ENCODE data around the gene KIR3DL1.
"Not testable (repeated sequence)": the region's sequence is repeated elsewhere in the genome, so short reads cannot be mapped to it uniquely, and the experiment has no call there.

The KIR3DL1 gene

DNA sequence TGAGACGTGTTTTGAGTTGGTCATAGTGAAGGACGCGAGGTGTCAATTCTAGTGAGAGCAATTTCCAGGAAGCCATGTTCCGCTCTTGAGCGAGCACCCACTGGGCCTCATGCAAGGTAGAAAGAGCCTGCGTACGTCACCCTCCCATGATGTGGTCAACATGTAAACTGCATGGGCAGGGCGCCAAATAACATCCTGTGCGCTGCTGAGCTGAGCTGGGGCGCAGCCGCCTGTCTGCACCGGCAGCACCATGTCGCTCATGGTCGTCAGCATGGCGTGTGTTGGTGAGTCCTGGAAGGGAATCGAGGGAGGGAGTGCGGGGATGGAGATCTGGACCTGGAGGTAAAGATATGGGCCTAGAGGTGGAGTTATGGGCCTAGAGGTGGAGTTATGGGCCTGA lies at the start of gene KIR3DL1:
Gene KIR3DL1 (plus strand): TSS at position 218 of the 400 bp plus-strand sequence.
- not testable (repeated sequence) for DNase-seq (ENCODE audit: low spot score)
- in situ Hi-C loops (cut with MboI; ENCODE audit: low pct_unique_long_range_greater_than_20kb, low sequenced_read_pairs, unreplicated experiment) = loop anchor here (5.0 kb wide), 1 partner anchor 36 kb away; the partner anchor contains the start of gene KIR3DL2

- DNase-seq (ENCODE audit: low spot score); in situ Hi-C loops (cut with MboI; ENCODE audit: low pct_unique_long_range_greater_than_20kb, low sequenced_read_pairs, unreplicated experiment): not testable (repeated sequence)
Measured at GRCh38 chr19:54769646-54770045, 46.6 kb upstream of the KIR3DL1 start, which contains the start of gene KIR2DL1. Gene KIR2DL1, plus strand, starts transcription at chr19:54769793. Its CDS starts 58 bp downstream, at chr19:54769851.

DNA sequence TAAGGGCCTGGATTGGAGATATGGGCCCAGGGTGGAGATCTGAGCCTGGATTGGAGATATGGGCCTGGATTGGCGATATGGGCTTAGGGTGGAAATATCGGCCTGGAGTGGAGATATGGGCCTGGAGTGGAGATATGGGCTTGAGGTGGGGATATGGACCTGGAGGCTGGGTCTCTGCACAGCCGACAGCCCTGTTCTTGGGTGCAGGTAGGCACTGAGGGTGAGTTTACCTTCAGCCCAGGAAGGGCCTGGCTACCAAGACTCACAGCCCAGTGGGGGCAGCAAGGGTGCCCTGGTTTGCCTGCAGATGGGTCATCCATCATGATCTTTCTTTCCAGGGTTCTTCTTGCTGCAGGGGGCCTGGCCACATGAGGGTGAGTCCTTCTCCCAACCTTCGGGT lies 45.8 kb upstream of the KIR3DL1 start:
- DNase-seq (ENCODE audit: low spot score); in situ Hi-C loops (cut with MboI; ENCODE audit: low pct_unique_long_range_greater_than_20kb, low sequenced_read_pairs, unreplicated experiment): not testable (repeated sequence)

DNA sequence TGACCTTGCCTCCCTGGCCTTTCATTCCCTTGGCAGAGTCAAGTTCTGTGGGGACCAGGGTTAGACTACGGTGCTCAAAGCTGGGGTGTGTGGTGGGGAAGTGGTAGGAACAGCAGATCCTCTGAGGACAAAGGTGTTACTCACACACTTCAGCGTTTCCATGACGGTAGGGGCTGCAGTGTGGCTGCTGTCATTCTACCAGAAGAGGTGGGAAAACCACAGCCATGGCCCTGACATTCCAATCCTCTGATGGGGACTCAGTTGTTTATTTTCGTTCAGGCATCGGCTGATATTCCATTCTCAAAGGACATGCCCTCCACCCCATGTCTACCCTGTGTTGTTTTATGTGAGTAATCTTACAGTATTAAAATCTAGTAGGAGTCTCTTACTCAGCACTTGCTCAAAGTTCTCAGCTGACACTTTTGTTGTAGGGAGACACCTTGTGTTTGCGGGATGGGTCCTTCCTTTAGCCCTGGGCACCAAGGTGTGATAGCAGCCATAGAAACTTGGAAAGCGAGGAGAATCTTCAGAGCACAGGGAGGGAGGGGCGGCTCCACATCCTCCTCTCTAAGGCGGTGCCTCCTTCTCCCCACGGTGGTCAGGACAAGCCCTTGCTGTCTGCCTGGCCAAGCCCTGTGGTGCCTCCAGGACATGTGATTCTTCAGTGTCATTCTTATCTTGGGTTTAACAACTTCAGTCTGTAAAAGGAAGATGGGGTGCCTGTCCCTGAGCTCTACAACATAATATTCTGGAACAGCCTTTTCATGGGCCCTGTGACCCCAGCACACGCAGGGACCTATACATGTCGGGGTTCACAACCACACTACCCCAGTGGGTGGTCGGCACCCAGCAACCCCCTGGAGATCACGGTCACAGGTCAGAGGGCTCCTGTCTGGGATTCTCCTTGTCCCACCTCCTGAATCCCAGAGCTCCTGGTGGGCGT lies 45.0 kb upstream of the KIR3DL1 start:
- DNase-seq (ENCODE audit: low spot score); in situ Hi-C loops (cut with MboI; ENCODE audit: low pct_unique_long_range_greater_than_20kb, low sequenced_read_pairs, unreplicated experiment): not testable (repeated sequence)

DNA sequence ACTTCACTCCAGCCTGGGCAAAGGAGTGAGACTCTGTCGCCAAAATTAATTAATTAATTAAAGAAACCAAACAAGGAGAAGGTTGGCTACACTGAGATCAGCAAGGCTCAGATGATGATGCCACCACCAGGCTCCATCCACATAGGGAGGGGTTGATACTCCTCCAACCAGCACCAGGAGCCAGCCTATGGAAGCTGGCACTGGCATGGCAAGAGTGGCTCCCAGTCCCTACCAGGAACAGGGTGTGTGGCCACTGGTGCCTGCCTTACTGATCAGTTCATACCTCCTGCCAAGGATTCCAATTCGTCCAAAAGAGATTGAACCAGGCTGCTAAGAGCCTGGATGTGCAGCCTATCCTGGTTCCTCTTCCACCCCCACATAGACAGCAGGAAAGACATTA lies 43.6 kb upstream of the KIR3DL1 start:
- DNase-seq (ENCODE audit: low spot score); in situ Hi-C loops (cut with MboI; ENCODE audit: low pct_unique_long_range_greater_than_20kb, low sequenced_read_pairs, unreplicated experiment): not testable (repeated sequence)

- in situ Hi-C loops (cut with MboI; ENCODE audit: low pct_unique_long_range_greater_than_20kb, low sequenced_read_pairs, unreplicated experiment); DNase-seq (ENCODE audit: low spot score): not testable (repeated sequence)
Measured at GRCh38 chr19:54775095-54775815, 41.0 kb upstream of the KIR3DL1 start.

GRCh38 chr19:54775830-54776229 lies 40.4 kb upstream of the KIR3DL1 start:
- in situ Hi-C loops (cut with MboI; ENCODE audit: low pct_unique_long_range_greater_than_20kb, low sequenced_read_pairs, unreplicated experiment); DNase-seq (ENCODE audit: low spot score): not testable (repeated sequence)

DNA sequence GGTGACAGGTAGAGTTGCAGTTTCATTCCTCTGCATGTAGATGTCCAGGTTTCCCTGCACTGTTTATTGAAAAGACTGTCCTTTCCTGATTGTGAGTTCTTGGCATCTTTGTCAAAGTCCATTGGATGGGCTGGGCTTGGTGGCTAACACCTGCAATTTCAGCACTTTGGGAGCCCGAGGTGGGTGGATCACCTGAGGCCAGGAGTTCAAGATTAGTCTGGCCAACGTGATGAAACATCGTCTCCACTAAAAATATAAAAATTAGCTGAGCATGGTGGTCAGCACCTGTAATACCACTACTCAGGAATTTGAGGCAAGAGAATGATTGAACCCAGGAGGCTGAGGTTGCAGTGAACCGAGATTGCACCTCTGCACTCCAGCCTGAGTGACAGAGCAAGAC lies 38.4 kb upstream of the KIR3DL1 start:
- in situ Hi-C loops (cut with MboI; ENCODE audit: low pct_unique_long_range_greater_than_20kb, low sequenced_read_pairs, unreplicated experiment); DNase-seq (ENCODE audit: low spot score): not testable (repeated sequence)

GRCh38 chr19:54778896-54779295 lies 37.4 kb upstream of the KIR3DL1 start:
- DNase-seq (ENCODE audit: low spot score); in situ Hi-C loops (cut with MboI; ENCODE audit: low pct_unique_long_range_greater_than_20kb, low sequenced_read_pairs, unreplicated experiment): not testable (repeated sequence)

DNA sequence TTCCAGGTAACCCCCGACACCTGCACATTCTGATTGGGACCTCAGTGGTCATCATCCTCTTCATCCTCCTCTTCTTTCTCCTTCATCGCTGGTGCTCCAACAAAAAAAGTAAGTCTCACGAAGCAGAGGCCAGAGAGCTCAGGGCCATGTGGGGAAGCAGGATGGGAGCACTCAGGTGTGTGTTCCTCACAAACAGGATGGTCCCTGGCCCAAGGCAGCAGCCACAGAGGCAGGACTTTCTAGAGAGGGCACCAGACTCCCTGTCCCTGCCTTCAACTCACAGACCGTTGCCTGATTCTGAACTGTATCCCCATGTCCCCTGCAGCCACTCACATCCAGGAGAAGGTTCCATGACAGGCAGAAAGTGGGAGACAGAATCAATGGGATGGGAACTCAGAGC lies 33.4 kb upstream of the KIR3DL1 start:
- DNase-seq (ENCODE audit: low spot score); in situ Hi-C loops (cut with MboI; ENCODE audit: low pct_unique_long_range_greater_than_20kb, low sequenced_read_pairs, unreplicated experiment): not testable (repeated sequence)

DNA sequence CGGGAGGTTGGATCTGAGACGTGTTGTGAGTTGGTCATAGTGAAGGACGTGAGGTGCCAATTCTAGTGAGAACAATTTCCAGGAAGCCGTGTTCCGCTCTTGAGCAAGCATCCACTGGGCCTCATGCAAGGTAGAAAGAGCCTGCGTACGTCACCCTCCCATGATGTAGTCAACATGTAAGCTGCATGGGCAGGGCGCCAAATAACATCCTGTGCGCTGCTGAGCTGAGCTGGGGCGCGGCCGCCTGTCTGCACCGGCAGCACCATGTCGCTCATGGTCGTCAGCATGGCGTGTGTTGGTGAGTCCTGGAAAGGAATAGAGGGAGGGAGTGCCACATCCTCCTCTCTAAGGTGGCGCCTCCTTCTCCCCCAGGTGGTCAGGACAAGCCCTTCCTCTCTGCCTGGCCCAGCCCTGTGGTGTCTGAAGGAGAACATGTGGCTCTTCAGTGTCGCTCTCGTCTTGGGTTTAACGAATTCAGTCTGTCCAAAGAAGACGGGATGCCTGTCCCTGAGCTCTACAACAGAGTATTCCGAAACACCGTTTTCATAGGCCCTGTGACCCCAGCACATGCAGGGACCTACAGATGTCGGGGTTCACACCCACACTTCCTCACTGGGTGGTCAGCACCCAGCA lies 30.1 kb upstream of the KIR3DL1 start:
- in situ Hi-C loops (cut with MboI; ENCODE audit: low pct_unique_long_range_greater_than_20kb, low sequenced_read_pairs, unreplicated experiment); DNase-seq (ENCODE audit: low spot score): not testable (repeated sequence)

DNA sequence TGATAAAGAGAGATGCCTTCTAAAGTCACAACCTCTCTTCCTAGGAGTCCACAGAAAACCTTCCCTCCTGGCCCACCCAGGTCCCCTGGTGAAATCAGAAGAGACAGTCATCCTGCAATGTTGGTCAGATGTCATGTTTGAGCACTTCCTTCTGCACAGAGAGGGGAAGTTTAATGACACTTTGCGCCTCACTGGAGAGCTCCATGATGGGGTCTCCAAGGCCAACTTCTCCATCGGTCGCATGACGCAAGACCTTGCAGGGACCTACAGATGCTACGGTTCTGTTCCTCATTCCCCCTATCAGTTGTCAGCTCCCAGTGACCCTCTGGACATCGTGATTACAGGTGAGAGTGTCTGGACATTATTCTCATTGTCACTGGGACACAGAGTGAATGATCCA lies 28.1 kb upstream of the KIR3DL1 start:
- DNase-seq (ENCODE audit: low spot score); in situ Hi-C loops (cut with MboI; ENCODE audit: low pct_unique_long_range_greater_than_20kb, low sequenced_read_pairs, unreplicated experiment): not testable (repeated sequence)

DNA sequence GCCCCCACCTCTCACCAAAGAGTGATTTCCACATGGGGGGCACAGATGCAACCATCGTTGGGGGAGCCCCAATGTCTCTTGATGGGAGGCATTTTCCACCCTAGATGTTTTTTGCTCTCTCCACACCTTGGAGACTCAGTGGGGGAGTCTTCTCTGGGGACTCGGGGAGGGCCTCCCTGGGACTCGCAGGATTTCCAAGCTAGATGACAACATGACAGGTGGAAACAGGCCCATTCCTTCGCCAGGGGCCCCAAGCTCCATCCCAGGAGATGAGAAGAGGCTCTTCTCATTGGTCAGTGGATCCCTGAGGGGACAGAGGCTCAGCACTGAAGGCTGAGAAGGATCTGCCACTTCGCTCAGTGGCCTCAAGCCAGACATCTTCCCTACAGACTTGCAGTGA lies 25.6 kb upstream of the KIR3DL1 start:
- in situ Hi-C loops (cut with MboI; ENCODE audit: low pct_unique_long_range_greater_than_20kb, low sequenced_read_pairs, unreplicated experiment) = no loop called here
- TF ChIP-seq, protein P1, sequence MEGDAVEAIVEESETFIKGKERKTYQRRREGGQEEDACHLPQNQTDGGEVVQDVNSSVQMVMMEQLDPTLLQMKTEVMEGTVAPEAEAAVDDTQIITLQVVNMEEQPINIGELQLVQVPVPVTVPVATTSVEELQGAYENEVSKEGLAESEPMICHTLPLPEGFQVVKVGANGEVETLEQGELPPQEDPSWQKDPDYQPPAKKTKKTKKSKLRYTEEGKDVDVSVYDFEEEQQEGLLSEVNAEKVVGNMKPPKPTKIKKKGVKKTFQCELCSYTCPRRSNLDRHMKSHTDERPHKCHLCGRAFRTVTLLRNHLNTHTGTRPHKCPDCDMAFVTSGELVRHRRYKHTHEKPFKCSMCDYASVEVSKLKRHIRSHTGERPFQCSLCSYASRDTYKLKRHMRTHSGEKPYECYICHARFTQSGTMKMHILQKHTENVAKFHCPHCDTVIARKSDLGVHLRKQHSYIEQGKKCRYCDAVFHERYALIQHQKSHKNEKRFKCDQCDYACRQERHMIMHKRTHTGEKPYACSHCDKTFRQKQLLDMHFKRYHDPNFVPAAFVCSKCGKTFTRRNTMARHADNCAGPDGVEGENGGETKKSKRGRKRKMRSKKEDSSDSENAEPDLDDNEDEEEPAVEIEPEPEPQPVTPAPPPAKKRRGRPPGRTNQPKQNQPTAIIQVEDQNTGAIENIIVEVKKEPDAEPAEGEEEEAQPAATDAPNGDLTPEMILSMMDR (IDR thresholded peaks at IDR 0.05; ENCODE audit: extremely low read depth, insufficient read depth, missing control alignments) = no peak
- no peak for DNase-seq (ENCODE audit: low spot score)
